ENCODE data around the gene OTUD4.
"Not testable (repeated sequence)": the region's sequence is repeated elsewhere in the genome, so short reads cannot be mapped to it uniquely, and the experiment has no call there.

The OTUD4 gene, protein sequence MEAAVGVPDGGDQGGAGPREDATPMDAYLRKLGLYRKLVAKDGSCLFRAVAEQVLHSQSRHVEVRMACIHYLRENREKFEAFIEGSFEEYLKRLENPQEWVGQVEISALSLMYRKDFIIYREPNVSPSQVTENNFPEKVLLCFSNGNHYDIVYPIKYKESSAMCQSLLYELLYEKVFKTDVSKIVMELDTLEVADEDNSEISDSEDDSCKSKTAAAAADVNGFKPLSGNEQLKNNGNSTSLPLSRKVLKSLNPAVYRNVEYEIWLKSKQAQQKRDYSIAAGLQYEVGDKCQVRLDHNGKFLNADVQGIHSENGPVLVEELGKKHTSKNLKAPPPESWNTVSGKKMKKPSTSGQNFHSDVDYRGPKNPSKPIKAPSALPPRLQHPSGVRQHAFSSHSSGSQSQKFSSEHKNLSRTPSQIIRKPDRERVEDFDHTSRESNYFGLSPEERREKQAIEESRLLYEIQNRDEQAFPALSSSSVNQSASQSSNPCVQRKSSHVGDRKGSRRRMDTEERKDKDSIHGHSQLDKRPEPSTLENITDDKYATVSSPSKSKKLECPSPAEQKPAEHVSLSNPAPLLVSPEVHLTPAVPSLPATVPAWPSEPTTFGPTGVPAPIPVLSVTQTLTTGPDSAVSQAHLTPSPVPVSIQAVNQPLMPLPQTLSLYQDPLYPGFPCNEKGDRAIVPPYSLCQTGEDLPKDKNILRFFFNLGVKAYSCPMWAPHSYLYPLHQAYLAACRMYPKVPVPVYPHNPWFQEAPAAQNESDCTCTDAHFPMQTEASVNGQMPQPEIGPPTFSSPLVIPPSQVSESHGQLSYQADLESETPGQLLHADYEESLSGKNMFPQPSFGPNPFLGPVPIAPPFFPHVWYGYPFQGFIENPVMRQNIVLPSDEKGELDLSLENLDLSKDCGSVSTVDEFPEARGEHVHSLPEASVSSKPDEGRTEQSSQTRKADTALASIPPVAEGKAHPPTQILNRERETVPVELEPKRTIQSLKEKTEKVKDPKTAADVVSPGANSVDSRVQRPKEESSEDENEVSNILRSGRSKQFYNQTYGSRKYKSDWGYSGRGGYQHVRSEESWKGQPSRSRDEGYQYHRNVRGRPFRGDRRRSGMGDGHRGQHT

DNA sequence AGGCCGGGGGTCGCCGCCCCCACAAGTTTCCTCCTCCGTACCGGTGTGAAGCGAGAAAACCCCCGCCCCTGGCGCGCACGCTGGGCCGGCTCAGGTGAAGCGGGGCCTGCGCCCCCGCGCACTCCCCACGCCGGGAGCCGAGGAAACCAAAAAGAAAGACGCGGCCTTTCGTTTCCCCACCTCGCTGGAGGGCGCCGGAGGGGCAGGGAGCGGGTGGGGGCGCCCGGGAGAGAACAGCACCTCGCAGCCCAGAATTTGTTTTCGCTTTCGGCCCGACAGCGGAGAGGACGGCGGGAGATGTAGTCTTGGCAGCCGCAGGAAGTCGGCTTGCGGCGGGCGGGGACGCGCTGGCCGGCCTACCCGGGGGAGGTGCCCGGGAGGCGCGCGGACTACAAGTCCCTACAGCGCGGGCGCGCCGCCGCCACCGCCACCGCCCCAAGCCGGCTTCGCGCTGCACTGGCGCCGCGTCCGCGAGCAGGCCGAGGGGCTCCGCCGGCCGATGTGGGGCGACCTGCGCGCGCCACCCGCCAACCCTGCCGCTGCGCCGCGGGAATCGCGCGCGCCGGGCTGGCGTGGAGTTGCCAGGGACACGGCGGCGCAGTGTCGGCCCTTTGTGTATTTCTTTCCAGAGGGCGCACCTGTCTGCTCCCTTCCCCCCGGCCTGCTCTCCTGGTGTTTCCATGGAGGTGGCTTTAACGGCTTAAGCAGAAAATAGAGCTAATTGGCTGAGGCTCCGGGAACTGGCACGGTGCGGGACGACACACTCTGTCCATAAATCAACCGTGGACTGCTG is at the start of gene OTUD4:
TSS of gene OTUD4 (minus strand) at position 292 of the 793 bp plus-strand sequence. CDS start 616 bp downstream, outside the sequence.
- DNase-seq (ENCODE audit: low read depth in 2 of 2), result peak; percentile 94 to 98
- peak within 1 kb of the TSS; percentile 70 to 82 for H3K4me3 ChIP-seq (replicated peaks in 1 of 2; ENCODE audit: low read depth in 2 of 2, low read length in 2 of 2)
- TF ChIP-seq, protein P1, sequence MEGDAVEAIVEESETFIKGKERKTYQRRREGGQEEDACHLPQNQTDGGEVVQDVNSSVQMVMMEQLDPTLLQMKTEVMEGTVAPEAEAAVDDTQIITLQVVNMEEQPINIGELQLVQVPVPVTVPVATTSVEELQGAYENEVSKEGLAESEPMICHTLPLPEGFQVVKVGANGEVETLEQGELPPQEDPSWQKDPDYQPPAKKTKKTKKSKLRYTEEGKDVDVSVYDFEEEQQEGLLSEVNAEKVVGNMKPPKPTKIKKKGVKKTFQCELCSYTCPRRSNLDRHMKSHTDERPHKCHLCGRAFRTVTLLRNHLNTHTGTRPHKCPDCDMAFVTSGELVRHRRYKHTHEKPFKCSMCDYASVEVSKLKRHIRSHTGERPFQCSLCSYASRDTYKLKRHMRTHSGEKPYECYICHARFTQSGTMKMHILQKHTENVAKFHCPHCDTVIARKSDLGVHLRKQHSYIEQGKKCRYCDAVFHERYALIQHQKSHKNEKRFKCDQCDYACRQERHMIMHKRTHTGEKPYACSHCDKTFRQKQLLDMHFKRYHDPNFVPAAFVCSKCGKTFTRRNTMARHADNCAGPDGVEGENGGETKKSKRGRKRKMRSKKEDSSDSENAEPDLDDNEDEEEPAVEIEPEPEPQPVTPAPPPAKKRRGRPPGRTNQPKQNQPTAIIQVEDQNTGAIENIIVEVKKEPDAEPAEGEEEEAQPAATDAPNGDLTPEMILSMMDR (IDR thresholded peaks at IDR 0.05; ENCODE audit: low read depth, low read length), result peak; percentile 13

DNA sequence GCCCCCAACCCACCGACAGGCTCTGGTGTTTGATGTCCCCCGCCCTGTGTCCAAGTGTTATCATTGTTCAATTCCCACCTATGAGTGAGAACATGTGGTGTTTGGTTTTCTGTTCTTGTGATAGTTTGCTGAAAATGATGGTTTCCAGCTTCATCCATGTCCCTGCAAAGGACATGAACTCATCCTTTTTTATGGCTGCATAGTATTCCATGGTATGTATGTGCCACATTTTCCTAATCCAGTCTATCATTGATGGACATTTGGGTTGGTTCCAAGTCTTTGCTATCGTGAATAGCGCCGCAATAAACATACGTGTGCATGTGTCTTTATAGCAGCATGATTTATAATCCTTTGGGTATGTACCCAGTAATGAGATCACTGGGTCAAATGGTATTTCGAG is 42.8 kb upstream of the OTUD4 start:
- H3K4me3 ChIP-seq (replicated peaks in 1 of 2; ENCODE audit: low read depth in 2 of 2, low read length in 2 of 2); DNase-seq (ENCODE audit: low read depth in 2 of 2): not testable (repeated sequence)

DNA sequence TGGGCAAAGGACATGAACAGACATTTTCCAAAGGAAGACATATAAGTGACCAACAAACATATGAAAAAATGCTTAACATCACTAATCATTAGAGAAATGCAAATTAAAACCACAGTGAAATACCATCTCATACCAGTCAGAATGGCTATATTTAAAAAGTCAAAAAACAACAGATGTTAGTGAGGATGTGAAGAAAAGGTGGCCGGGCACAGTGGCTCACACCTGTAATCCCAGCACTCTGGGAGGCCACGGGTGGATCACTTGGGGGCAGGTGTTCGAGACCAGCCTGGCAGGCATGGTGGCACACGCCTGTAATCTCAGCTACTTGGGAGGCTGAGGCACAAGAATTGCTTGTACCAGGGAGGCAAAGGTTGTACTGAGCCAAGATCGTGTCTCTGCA is 41.1 kb upstream of the OTUD4 start:
- not testable (repeated sequence) for DNase-seq (ENCODE audit: low read depth in 2 of 2); H3K4me3 ChIP-seq (replicated peaks in 1 of 2; ENCODE audit: low read depth in 2 of 2, low read length in 2 of 2)

DNA sequence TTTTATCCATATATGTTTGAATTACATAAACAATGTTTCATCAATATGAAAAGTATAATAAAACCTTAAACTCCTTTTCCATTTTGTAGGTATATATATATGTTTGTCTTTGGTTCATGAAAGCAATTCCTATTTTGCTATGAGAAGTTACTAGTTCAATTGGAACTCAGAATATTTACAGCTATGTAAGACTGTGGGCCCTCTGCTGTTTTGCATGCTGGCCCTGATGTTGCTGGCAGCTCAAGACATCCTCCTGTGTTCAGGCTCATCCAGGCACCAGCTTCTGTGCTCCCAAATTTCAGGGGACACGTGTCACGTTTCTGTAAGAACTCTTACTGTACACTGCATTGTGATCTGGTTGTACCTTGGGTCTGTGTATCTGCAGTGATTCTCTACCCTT is 38.7 kb upstream of the OTUD4 start:
- no peak overlapping the region for H3K4me3 ChIP-seq (replicated peaks in 1 of 2; ENCODE audit: low read depth in 2 of 2, low read length in 2 of 2)
- DNase-seq (ENCODE audit: low read depth in 2 of 2), result no peak
- TF ChIP-seq, protein P1 (IDR thresholded peaks at IDR 0.05; ENCODE audit: low read depth, low read length), result no peak

GRCh38 chr4:145218251-145218650 is 37.9 kb upstream of the OTUD4 start:
- DNase-seq (ENCODE audit: low read depth in 2 of 2), result peak in 1 of 2 donors; percentile 39
- TF ChIP-seq, protein P1 (IDR thresholded peaks at IDR 0.05; ENCODE audit: low read depth, low read length), result no peak

GRCh38 chr4:145217349-145217748 is 37.0 kb upstream of the OTUD4 start:
- TF ChIP-seq, protein P1 (IDR thresholded peaks at IDR 0.05; ENCODE audit: low read depth, low read length), result no peak
- no peak for DNase-seq (ENCODE audit: low read depth in 2 of 2)
- no peak overlapping the region for H3K4me3 ChIP-seq (replicated peaks in 1 of 2; ENCODE audit: low read depth in 2 of 2, low read length in 2 of 2)

More at GRCh38 chr4:145218251-145218650, 37.9 kb upstream of the OTUD4 start:
- H3K4me3 ChIP-seq (replicated peaks in 1 of 2; ENCODE audit: low read depth in 2 of 2, low read length in 2 of 2), result no peak overlapping the region

GRCh38 chr4:145216535-145216934 is 36.1 kb upstream of the OTUD4 start:
- H3K4me3 ChIP-seq (replicated peaks in 1 of 2; ENCODE audit: low read depth in 2 of 2, low read length in 2 of 2), result no peak overlapping the region
- TF ChIP-seq, protein P1 (IDR thresholded peaks at IDR 0.05; ENCODE audit: low read depth, low read length), result peak; percentile 72
- DNase-seq (ENCODE audit: low read depth in 2 of 2), result peak; percentile 60 to 62
